Measurements from ENCODE around the gene KHDRBS1. TPM values are rescaled to one million over a fixed set of nuclear protein-coding genes. Genes with fewer than 3 reads are reported as not detected.
"Not testable (repeated sequence)": the region's sequence is repeated elsewhere in the genome, so short reads cannot be mapped to it uniquely, and the experiment has no call there.

Gene KHDRBS1
- total and polyA plus RNA-seq, 2 donors from 2014 or later = 66.9 to 121 TPM

- Histone ChIP-seq H3K27me3 (ENCODE audit: control insufficient read depth, insufficient read depth, low read length) (no peaks in the 10 kb centered on the region), H3K4me1 (ENCODE audit: control insufficient read depth in 2 of 3, insufficient read depth in 2 of 3, low read depth in 1 of 3, low read length in 3 of 3) (no peaks in the 10 kb centered on the region), H3K9me3 (ENCODE audit: control insufficient read depth in 2 of 3, insufficient read depth in 1 of 3, low read length in 3 of 3) (no peaks in the 10 kb centered on the region), H3K9ac (ENCODE audit: low read length in 3 of 3) (no peak overlapping the region), H3K27ac (ENCODE audit: low read depth in 2 of 2, low read length in 2 of 2) (no peak overlapping the region), H3K36me3 (ENCODE audit: control insufficient read depth in 2 of 3, insufficient read depth in 3 of 3, low read length in 3 of 3) (no peaks in the 10 kb centered on the region), H3K4me3 (ENCODE audit: low read length in 3 of 3) (no peak overlapping the region)
- intact Hi-C loops (cut with DNase I) = no loop called here
- peak in 2 of 5 donors; percentile 26 to 27 for DNase-seq
- no peak for TF ChIP-seq CTCF (IDR thresholded peaks at IDR 0.05; ENCODE audit: borderline replicate concordance, extremely low read depth, insufficient read depth)
- no peak for FAIRE-seq
These were observed 18.4 kb upstream of the KHDRBS1 start for GRCh38 chr1:31995263-31995662.

DNA sequence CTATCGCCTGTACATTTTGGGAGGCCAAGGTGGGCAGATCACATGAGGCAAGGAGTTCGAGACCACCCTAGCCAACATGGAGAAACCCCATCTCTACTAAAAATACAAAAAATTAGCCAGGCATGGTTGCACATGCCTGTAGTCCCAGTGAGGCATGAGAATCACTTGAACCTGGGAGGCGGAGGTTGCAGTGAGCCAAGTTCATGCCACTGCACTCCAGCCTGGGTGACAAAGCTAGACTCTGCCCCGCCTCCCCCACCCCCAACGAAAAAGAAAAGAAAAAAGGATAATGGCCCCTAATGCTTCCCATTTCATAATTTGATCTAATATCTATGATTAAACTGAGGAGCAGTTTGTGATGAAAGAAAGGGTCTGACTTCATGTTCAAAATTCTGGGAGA lies 17.5 kb upstream of the KHDRBS1 start:
- H3K9me3 ChIP-seq (ENCODE audit: control insufficient read depth in 2 of 3, insufficient read depth in 1 of 3, low read length in 3 of 3); H3K36me3 ChIP-seq (ENCODE audit: control insufficient read depth in 2 of 3, insufficient read depth in 3 of 3, low read length in 3 of 3); DNase-seq; H3K9ac ChIP-seq (ENCODE audit: low read length in 3 of 3); H3K27ac ChIP-seq (ENCODE audit: low read depth in 2 of 2, low read length in 2 of 2); H3K4me1 ChIP-seq (ENCODE audit: control insufficient read depth in 2 of 3, insufficient read depth in 2 of 3, low read depth in 1 of 3, low read length in 3 of 3); FAIRE-seq; intact Hi-C loops (cut with DNase I); H3K27me3 ChIP-seq (ENCODE audit: control insufficient read depth, insufficient read depth, low read length); H3K4me3 ChIP-seq (ENCODE audit: low read length in 3 of 3): not testable (repeated sequence)

DNA sequence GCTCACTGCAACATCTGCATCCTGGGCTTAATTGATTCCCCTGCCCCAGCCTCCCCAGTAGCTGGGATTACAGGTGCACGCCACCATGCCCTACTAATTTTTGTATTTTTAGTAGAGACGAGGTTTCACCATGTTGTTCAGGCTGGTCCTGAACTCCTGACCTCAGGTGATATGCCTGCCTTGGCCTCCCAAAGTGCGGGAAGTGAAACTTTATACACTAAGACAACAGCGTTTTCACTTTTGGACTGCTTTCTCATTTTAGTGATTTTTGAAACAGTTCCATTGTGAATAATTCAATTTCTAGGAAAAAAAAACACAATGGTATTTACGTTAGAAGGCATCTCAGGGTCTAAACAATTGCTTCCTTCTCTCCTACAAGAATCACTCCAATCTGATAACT lies 11.8 kb upstream of the KHDRBS1 start:
- no peak overlapping the region for H3K4me3 ChIP-seq (ENCODE audit: low read length in 3 of 3)
- H3K4me1 ChIP-seq (ENCODE audit: control insufficient read depth in 2 of 3, insufficient read depth in 2 of 3, low read depth in 1 of 3, low read length in 3 of 3) = no peaks in the 10 kb centered on the region
- H3K27me3 ChIP-seq (ENCODE audit: control insufficient read depth, insufficient read depth, low read length) = no peaks in the 10 kb centered on the region
- H3K9ac ChIP-seq (ENCODE audit: low read length in 3 of 3) = no peak overlapping the region
- intact Hi-C loops (cut with DNase I) = no loop called here
- FAIRE-seq (no peak), DNase-seq (no peak)
- no peak overlapping the region for H3K27ac ChIP-seq (ENCODE audit: low read depth in 2 of 2, low read length in 2 of 2)
- TF ChIP-seq CTCF (IDR thresholded peaks at IDR 0.05; ENCODE audit: borderline replicate concordance, extremely low read depth, insufficient read depth) = no peak
- no peaks in the 10 kb centered on the region for H3K9me3 ChIP-seq (ENCODE audit: control insufficient read depth in 2 of 3, insufficient read depth in 1 of 3, low read length in 3 of 3)
- no peaks in the 10 kb centered on the region for H3K36me3 ChIP-seq (ENCODE audit: control insufficient read depth in 2 of 3, insufficient read depth in 3 of 3, low read length in 3 of 3)

- H3K27ac ChIP-seq (ENCODE audit: low read depth in 2 of 2, low read length in 2 of 2); intact Hi-C loops (cut with DNase I); H3K4me3 ChIP-seq (ENCODE audit: low read length in 3 of 3); H3K27me3 ChIP-seq (ENCODE audit: control insufficient read depth, insufficient read depth, low read length); H3K36me3 ChIP-seq (ENCODE audit: control insufficient read depth in 2 of 3, insufficient read depth in 3 of 3, low read length in 3 of 3); H3K9me3 ChIP-seq (ENCODE audit: control insufficient read depth in 2 of 3, insufficient read depth in 1 of 3, low read length in 3 of 3); DNase-seq; H3K9ac ChIP-seq (ENCODE audit: low read length in 3 of 3); FAIRE-seq; H3K4me1 ChIP-seq (ENCODE audit: control insufficient read depth in 2 of 3, insufficient read depth in 2 of 3, low read depth in 1 of 3, low read length in 3 of 3): not testable (repeated sequence)
These were observed 11.4 kb upstream of the KHDRBS1 start for GRCh38 chr1:32002285-32002684.

- Histone ChIP-seq H3K27ac (ENCODE audit: low read depth in 2 of 2, low read length in 2 of 2) (no peak overlapping the region), H3K9ac (ENCODE audit: low read length in 3 of 3) (no peak overlapping the region), H3K36me3 (ENCODE audit: control insufficient read depth in 2 of 3, insufficient read depth in 3 of 3, low read length in 3 of 3) (no peaks in the 10 kb centered on the region), H3K27me3 (ENCODE audit: control insufficient read depth, insufficient read depth, low read length) (no peaks in the 10 kb centered on the region), H3K4me1 (ENCODE audit: control insufficient read depth in 2 of 3, insufficient read depth in 2 of 3, low read depth in 1 of 3, low read length in 3 of 3) (no peaks in the 10 kb centered on the region), H3K4me3 (ENCODE audit: low read length in 3 of 3) (no peak overlapping the region), H3K9me3 (ENCODE audit: control insufficient read depth in 2 of 3, insufficient read depth in 1 of 3, low read length in 3 of 3) (no peaks in the 10 kb centered on the region)
- no peak for FAIRE-seq
- DNase-seq = peak in 1 of 5 donors; percentile 9
- intact Hi-C loops (cut with DNase I) = no loop called here
- TF ChIP-seq CTCF (IDR thresholded peaks at IDR 0.05; ENCODE audit: borderline replicate concordance, extremely low read depth, insufficient read depth) = no peak
These were observed 8.1 kb upstream of the KHDRBS1 start for GRCh38 chr1:32005522-32005921.

All from kidney (tissue), 14 donors.